K562 (cell line): ENCODE measurements around the gene NUDT9.

Experiments
- JUND ChIP-seq, 2 experiments: IDR thresholded peaks; 2 replicates in 1 of 2; 3 replicates in 1 of 2; pipeline ENCODE4 v1.6.1; 2011; ENCODE audit warnings: borderline replicate concordance in 2 of 2, low read depth in 2 of 2, low read length in 2 of 2, improper control_type of control experiment in 1 of 2, missing biosample characterization in 1 of 2, missing genetic modification characterization in 1 of 2, missing genetic modification reagents in 1 of 2
- KLF10 ChIP-seq: fragments of 250-450 bp; sonication (Bioruptor Pico); IDR thresholded peaks from 2 replicates; pipeline ENCODE4 v1.6.1; 2021; ENCODE audit warnings: matching md5 sums
- POLR2A ChIP-seq: fragments of 450-650 bp; conservative IDR thresholded peaks from 2 replicates; pipeline ENCODE4 v1.6.1; 2016
- RBBP5 ChIP-seq: fragments of 200-600 bp; sonication (generic); IDR thresholded peaks from 2 replicates; pipeline ENCODE4 v1.6.1; 2012; ENCODE audit warnings: borderline replicate concordance, mild to moderate bottlenecking, low read length, control low read depth, inconsistent platforms; ENCODE audit not compliant: insufficient read depth, poor library complexity, severe bottlenecking
- RBFOX2 ChIP-seq: fragments of 200-400 bp; formaldehyde crosslinking; IDR thresholded peaks from 2 replicates; pipeline ENCODE4 v1.6.1; 2017; ENCODE audit warnings: low read depth, mild to moderate bottlenecking, low read length, moderate library complexity
- TBL1XR1 ChIP-seq, 2 experiments: IDR thresholded peaks; 2 replicates each; pipeline ENCODE4 v1.6.1; 2012; ENCODE audit warnings: improper control_type of control experiment in 2 of 2, low read length in 2 of 2, mild to moderate bottlenecking in 1 of 2
- ZNF143 ChIP-seq: sonication (generic); formaldehyde crosslinking; IDR thresholded peaks from 2 replicates; pipeline ENCODE4 v1.9.0; 2022; ENCODE audit warnings: mild to moderate bottlenecking, missing genetic modification reagents
- ZNF24 ChIP-seq: fragments of 450-650 bp; IDR thresholded peaks from 2 replicates; pipeline ENCODE4 v1.6.1; 2016
- ZSCAN29 ChIP-seq: fragments of 450-650 bp; IDR thresholded peaks from 2 replicates; pipeline ENCODE4 v1.6.1; 2017
- TF ChIP-seq, protein P1 (sequence below): sonication (generic); formaldehyde crosslinking; IDR thresholded peaks from 2 replicates; pipeline ENCODE4 v1.8.1; 2022; ENCODE audit warnings: missing genetic modification reagents
- TF ChIP-seq, protein P2 (sequence below): fragments of 250-450 bp; sonication (Bioruptor Pico); IDR thresholded peaks from 2 replicates; pipeline ENCODE4 v1.5.0; 2021
- TF ChIP-seq, protein P3 (sequence below), 3 experiments: IDR thresholded peaks in 2 of 3; conservative IDR thresholded peaks in 1 of 3; 2 replicates each; pipeline ENCODE4 v1.5.1; 2011 to 2012; ENCODE audit warnings: low read length in 3 of 3, mild to moderate bottlenecking in 3 of 3, control low read depth in 2 of 3, improper control_type of control experiment in 1 of 3, inconsistent platforms in 1 of 3, low read depth in 1 of 3, mixed read lengths in 1 of 3, moderate library complexity in 1 of 3; ENCODE audit not compliant: insufficient read depth in 2 of 3
- TF ChIP-seq, protein P4 (sequence below): IDR thresholded peaks from 3 replicates; pipeline ENCODE4 v1.6.1; 2011; ENCODE audit warnings: borderline replicate concordance, mild to moderate bottlenecking; ENCODE audit not compliant: insufficient read length, insufficient read depth

DNA sequence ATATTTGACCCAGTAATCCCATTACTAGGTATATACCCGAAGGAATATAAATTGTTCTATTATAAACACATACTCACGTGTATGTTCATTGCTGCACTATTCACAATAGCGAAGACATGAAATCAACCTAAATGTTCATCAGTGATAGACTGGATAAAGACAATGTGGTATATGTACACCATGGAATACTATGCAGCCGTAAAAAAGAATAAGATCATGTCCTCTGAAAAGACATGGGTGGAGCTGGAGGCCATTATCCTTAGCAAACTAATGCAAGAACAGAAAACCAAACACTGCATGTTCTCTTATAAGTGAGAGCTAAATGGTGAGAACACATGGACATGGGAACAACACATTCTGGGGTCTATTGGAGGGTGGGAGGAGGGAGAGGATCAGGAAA is 36.5 kb downstream of the NUDT9 start:
- TF ChIP-seq, protein P1, sequence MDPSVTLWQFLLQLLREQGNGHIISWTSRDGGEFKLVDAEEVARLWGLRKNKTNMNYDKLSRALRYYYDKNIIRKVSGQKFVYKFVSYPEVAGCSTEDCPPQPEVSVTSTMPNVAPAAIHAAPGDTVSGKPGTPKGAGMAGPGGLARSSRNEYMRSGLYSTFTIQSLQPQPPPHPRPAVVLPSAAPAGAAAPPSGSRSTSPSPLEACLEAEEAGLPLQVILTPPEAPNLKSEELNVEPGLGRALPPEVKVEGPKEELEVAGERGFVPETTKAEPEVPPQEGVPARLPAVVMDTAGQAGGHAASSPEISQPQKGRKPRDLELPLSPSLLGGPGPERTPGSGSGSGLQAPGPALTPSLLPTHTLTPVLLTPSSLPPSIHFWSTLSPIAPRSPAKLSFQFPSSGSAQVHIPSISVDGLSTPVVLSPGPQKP (CRISPR knock-in tag), result no peak
- TF ChIP-seq ZSCAN29, result no peak
- TF ChIP-seq TBL1XR1 (IDR thresholded peaks at IDR 0.05; ENCODE audit: low read length in 2 of 2), result no peak
- TF ChIP-seq JUND (IDR thresholded peaks at IDR 0.05; ENCODE audit: borderline replicate concordance, low read depth, low read length), result no peak
- no peak for TF ChIP-seq JUND (tag; IDR thresholded peaks at IDR 0.05; ENCODE audit: borderline replicate concordance, low read depth, low read length)
- TF ChIP-seq, protein P2, sequence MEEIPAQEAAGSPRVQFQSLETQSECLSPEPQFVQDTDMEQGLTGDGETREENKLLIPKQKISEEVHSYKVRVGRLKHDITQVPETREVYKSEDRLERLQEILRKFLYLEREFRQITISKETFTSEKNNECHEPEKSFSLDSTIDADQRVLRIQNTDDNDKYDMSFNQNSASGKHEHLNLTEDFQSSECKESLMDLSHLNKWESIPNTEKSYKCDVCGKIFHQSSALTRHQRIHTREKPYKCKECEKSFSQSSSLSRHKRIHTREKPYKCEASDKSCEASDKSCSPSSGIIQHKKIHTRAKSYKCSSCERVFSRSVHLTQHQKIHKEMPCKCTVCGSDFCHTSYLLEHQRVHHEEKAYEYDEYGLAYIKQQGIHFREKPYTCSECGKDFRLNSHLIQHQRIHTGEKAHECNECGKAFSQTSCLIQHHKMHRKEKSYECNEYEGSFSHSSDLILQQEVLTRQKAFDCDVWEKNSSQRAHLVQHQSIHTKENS (CRISPR knock-in tag), result no peak
- no peak for TF ChIP-seq RBBP5
- no peak for TF ChIP-seq KLF10
- TF ChIP-seq, protein P3, sequence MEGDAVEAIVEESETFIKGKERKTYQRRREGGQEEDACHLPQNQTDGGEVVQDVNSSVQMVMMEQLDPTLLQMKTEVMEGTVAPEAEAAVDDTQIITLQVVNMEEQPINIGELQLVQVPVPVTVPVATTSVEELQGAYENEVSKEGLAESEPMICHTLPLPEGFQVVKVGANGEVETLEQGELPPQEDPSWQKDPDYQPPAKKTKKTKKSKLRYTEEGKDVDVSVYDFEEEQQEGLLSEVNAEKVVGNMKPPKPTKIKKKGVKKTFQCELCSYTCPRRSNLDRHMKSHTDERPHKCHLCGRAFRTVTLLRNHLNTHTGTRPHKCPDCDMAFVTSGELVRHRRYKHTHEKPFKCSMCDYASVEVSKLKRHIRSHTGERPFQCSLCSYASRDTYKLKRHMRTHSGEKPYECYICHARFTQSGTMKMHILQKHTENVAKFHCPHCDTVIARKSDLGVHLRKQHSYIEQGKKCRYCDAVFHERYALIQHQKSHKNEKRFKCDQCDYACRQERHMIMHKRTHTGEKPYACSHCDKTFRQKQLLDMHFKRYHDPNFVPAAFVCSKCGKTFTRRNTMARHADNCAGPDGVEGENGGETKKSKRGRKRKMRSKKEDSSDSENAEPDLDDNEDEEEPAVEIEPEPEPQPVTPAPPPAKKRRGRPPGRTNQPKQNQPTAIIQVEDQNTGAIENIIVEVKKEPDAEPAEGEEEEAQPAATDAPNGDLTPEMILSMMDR (IDR thresholded peaks at IDR 0.05 in 2 of 3, conservative IDR thresholded peaks at IDR 0.05 in 1 of 3; ENCODE audit: insufficient read depth in 2 of 3, low read depth in 1 of 3, low read length in 3 of 3), result no peak
- TF ChIP-seq POLR2A, result no peak
- TF ChIP-seq, protein P4, sequence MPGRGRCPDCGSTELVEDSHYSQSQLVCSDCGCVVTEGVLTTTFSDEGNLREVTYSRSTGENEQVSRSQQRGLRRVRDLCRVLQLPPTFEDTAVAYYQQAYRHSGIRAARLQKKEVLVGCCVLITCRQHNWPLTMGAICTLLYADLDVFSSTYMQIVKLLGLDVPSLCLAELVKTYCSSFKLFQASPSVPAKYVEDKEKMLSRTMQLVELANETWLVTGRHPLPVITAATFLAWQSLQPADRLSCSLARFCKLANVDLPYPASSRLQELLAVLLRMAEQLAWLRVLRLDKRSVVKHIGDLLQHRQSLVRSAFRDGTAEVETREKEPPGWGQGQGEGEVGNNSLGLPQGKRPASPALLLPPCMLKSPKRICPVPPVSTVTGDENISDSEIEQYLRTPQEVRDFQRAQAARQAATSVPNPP, result no peak
- no peak for TF ChIP-seq ZNF143
- no peak for TF ChIP-seq ZNF24
- no peak for TF ChIP-seq RBFOX2
